GM18520 (cell line): Measurements from ENCODE around the gene ENO2.

Experiments
- ATAC-seq: cut with Tn5 transposase; IDR thresholded peaks from one replicate; pipeline ENCODE4 v1.9.1; 2021; ENCODE audit not compliant: unreplicated experiment

ENO2 gene

GRCh38 chr12:6946920-6947374 is 32.6 kb downstream of the ENO2 start:
- no peak for ATAC-seq

- ATAC-seq, result no peak
These were observed 33.2 kb downstream of the ENO2 start for GRCh38 chr12:6947615-6948014.

DNA sequence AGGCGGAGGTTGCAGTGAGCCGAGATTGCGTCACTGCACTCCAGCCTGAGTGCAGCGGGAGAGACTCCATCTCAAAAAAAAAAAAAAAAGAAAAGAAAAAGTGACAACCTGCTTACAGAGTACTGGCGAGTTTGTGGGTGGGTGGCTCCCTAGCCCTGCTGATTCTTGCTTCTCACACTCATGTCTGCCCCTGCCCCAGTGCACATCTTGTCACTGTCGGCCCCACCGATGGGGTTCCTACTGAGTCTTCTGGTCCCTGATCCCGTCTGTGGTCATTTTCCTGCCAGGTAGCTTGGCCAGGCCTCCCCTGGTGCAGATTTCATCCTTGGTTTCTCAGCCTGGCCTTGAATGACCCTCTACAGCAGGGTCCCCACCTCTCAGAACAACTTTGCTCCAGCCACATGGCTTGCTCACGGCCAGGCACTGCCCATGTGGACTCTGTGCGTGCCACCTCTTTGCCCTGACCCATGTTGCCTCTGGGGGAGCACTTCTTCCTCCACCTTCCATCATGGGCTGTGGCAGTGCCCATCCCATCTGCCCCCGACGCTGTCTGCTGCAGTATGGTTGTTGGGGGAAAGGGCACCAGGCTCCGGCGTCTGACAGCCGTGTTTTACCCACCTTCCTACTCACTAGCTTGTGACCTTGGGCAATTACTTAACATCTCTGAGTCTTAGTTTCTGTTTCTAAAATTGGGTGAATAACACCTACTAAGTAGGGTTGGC is 34.7 kb downstream of the ENO2 start:
- no peak for ATAC-seq

DNA sequence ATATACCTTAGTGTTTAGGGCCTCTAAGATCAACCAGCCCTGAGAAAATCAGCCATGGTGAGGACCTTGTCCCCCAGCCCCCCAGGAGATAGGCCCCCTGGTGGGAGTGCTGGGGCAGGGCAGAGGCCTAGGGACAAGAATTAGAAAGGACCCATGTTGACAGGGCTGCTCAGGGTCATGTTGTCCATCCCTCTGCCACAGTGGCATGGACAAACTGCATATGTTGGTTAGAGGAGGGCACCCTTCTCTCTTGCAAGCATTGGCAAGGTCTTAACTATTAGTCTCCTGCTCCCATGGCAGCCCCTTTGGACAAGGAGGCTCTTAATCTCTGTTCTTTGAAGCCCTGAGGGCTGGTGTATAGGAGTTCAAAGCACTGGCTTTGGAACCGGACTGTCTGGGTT is 36.0 kb downstream of the ENO2 start:
- no peak for ATAC-seq

- ATAC-seq, result no peak
These were observed 36.6 kb downstream of the ENO2 start, which contains the start of gene PTPN6 for GRCh38 chr12:6950811-6951540. PTPN6 (plus strand) TSS chr12:6951356; CDS start chr12:6951513, 157 bp downstream.

GRCh38 chr12:6951551-6952120 is 37.3 kb downstream of the ENO2 start:
- ATAC-seq, result no peak

- no peak for ATAC-seq
These were observed 37.9 kb downstream of the ENO2 start for GRCh38 chr12:6952121-6952862.

GRCh38 chr12:6952863-6953441 is 38.6 kb downstream of the ENO2 start:
- ATAC-seq, result no peak

GRCh38 chr12:6953442-6954315 is 39.3 kb downstream of the ENO2 start:
- peak; percentile 29 for ATAC-seq

DNA sequence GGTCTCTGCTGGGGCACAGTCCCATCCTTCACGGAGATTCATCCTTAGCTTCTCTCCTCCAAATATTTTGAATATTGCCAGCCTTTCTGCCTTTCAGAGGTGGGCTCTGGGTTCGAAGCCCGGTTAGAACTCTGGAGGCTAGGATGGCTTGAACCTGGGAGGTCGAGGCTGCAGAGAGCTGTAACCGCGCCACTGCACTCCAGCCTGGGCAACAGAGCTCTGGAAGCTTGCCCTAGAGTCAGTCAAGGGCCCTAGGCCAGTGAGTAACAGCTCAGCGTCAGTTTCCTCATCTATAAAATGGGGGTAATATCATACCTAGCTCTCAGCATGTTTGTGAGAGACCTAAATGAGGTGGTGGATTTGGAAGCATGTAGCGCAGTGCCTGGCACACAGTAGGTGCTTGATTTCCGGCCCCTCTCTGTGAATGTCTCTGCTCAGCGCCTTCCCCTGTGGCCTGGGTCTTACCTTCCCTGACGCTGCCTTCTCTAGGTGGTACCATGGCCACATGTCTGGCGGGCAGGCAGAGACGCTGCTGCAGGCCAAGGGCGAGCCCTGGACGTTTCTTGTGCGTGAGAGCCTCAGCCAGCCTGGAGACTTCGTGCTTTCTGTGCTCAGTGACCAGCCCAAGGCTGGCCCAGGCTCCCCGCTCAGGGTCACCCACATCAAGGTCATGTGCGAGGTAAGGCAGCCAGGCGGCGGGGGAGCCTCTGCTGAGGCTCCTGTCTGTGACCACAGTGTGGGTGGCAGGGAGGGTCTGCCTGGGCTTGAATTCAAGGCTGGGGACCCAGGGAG is 40.1 kb downstream of the ENO2 start:
- ATAC-seq, result no peak

GRCh38 chr12:6955108-6956020 is 41.0 kb downstream of the ENO2 start:
- ATAC-seq, result no peak

GRCh38 chr12:6956021-6956727 is 41.8 kb downstream of the ENO2 start:
- no peak for ATAC-seq

GRCh38 chr12:6957151-6957701 is 42.8 kb downstream of the ENO2 start:
- no peak for ATAC-seq

GRCh38 chr12:6957741-6958608 is 43.6 kb downstream of the ENO2 start:
- no peak for ATAC-seq

DNA sequence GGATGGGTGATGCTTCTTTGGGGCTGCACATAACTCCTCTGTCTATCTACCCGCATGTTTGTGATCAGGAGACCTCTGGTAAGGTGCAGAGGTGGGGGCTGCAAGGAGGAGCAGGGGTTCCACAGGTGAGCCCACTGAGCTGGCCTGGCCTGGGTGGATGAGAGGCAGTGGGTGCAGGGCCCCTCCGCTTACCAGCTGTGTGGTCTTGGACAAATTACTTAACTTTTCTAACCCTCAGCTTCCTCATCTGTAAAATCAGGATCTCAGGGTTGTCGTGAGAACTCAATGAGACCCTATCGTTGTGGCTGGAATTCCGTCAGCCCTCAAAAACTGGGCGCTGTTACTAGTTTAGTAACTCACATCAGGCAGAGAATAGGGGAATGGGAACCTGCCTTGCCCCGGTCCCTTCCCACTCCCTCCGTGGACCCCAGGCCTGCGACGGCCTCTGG is 44.3 kb downstream of the ENO2 start:
- no peak for ATAC-seq
